NCI-H2227 (cell line): Measurements from ENCODE around the gene HSD17B3.

Source experiments
- DNase-seq: peaks from one replicate; lab custom pipeline; 2025; ENCODE audit not compliant: unreplicated experiment; lab: John Stamatoyannopoulos, UW

Gene HSD17B3

GRCh38 chr9:96236854-96237550 is 65.0 kb downstream of the HSD17B3 start:
- no peak for DNase-seq

GRCh38 chr9:96236337-96236736 is 65.6 kb downstream of the HSD17B3 start:
- DNase-seq, result peak; percentile 5

GRCh38 chr9:96232539-96233241 is 69.3 kb downstream of the HSD17B3 start:
- DNase-seq, result peak; percentile 2

DNA sequence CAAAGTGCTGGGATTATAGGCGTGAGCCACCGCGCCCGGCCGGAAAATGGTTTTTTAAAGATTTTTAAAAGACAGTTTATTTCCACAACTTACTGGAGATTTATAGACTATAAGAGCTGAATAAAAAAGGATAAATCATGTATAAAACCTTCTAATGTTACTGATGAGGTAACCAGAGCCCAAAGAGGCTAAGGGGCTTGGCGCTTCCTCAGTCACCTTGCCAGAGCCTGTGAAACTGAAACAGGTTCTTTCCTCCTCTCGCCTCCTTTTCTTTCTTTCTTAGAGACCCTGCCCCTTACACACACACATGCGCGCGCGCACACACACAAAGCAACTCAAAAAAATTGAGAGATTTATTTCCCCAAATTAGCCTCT is 69.8 kb downstream of the HSD17B3 start:
- DNase-seq, result no peak

DNA sequence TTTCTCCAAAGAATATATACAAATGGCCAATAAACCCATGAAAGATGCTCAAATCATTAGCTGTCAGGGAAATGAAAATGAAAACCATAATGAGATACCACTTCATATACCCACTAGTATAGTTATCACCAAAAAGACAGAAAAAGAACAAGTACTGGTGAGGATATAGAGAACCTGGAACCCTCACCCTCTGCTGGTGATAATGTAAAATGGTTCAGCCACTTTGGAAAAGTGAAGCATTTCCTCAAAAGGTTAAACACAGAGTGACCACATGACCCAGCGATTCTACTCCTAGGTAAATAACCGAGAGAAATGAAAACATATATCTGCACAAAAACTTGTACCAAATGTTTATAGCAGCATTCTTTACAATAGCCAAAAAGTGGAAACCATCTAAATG is 72.0 kb downstream of the HSD17B3 start:
- DNase-seq, result no peak

- no peak for DNase-seq
Observed at GRCh38 chr9:96222132-96222531, 79.8 kb downstream of the HSD17B3 start.

GRCh38 chr9:96219900-96220257 is 82.1 kb downstream of the HSD17B3 start:
- DNase-seq, result no peak

DNA sequence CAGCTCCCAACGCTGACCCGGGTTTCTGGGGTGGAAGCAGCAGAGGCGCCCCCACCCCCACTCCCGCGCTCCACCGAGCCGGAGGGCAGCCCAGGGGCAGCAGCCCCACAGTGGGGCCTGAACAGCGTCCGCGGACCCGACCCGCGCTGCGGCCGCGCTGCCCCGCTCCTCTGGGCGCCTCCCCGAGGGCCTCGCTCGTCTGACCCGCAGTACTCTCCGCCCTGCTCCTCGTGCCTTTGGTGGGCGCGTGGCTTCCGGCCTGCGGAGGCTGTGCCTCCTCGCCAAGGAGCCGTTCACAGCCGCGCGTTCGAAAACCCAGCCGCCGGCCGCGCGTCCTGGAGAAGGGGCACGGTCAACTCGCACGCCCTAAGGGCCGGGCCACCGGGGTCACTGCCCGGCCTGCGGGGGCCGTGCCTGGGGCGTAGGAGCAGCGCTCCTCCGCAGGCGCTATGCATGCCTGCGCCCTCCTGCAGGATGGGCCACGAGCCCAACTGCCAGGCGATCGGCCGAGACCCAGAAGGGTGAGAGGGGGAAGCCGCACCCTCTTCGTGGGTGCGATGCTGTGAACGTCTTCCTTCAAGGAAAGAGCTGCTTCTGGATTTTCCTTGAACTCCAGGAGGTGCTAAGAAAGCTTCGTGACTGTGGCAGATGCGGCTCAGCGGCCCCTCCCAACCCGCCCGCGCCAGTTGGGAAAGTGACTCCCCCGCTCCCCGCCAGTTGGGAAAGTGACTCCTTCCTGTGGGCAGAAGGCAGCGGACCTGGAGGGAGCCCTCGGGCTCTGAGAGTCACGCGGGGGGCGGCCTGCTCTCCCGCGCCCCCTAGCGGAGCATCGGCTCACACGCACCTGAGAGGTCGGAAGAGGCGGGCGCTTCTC is 82.7 kb downstream of the HSD17B3 start:
- DNase-seq, result no peak

DNA sequence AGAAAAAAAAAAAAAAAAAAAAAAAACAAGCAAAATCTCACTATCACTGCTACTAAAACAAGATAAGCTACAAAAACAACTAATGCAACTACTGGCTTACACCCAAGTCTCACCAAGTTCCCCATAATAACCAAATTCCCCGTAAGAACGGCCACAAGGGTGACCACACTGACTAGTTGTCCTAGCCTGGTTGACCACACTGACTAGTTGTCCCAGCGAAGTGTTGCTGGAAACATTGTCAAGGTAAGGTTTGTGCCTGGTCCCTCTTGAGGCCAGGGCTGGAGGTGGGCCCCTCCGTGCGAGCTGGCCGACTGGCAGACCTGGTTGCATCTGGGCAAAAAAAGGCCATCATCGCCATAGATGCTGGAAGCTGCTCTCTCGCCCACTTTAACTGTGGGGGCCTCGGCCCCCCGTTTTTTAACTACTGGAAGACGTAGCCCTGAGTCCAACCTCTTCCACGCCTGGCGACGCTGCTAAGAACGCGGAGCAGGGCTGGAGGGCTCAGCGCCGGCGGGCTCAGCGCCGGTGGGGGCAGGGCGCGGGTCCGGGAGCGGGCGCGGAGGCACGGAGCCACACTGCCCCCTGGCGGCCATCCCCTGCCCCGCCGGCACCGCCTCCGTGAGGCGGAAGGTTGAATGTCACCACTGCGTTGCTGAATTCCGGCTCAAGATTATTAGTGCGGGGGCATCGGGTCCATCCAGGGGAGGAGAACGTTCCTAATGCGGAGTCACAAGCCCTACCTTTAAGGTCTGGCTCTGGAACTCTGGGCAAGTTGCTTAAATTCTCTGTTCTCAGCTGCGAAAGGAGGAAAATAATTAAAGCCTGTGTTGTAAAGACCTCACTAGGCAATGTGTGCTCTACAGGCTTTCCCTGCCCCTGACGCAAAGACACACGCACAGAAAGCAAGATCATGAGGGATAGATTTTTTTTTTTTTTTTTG is 84.0 kb downstream of the HSD17B3 start:
- DNase-seq, result peak; percentile 86

DNA sequence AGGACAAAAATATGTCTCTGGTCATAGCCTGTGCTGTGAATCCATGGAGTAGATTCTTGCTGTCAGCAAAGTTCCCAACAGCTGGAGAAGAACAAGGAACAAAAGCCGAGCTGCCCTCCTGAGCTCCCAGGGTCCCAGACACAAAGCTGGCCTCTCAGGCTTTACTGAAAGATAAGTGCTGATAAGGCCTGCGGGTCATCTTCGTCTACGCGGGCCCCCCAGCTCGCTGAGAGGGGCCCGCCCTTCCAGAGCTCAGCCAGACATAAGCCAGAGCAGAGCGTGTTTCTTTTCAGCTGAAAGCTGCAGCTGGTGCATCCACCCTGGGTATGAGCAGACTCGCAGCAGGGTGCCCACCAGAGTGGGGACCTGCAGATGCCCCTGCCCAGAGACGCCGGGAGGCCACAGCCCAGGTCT is 84.7 kb downstream of the HSD17B3 start:
- peak; percentile 40 for DNase-seq

DNA sequence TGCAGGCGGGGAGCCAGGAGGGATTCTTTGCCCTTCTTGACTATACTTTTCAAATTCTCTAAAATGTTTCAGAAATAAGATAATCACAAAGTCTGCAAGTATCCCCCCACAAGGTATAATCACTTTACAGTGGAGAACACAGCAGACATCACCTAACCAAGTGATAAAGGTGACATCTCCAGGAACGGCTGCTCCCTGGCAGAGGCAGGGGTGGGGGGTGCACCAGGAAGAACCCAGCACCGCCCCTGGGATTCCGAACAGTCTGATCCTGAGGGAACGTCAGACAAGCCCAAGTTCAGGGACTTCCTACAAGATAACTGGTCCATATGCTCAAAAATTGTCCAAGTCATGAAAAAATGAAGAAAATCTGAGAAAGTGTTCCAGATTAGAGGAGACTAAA is 85.4 kb downstream of the HSD17B3 start:
- no peak for DNase-seq

DNA sequence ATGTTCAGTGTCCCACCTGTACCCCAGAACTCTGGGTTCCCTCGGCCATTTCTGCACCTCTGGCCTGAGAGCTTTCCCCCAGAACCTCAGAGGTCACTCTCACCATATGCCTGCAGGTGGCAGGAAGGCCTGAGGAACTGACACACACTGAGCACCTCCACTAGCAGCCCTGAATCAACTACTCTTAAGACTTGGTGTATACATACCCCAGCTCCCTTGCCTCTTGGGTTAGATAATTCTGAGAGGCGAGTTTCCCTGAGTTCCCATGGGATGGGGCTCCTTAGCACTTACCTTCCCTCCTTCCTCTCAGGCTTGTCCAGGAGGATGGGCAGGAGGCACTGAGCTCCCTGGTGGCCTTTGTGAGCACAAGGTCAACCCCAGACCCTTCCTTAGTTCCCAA is 86.1 kb downstream of the HSD17B3 start:
- no peak for DNase-seq

- no peak for DNase-seq
Observed at GRCh38 chr9:96214635-96215034, 87.3 kb downstream of the HSD17B3 start.

GRCh38 chr9:96209407-96210271 is 92.3 kb downstream of the HSD17B3 start:
- DNase-seq, result no peak

DNA sequence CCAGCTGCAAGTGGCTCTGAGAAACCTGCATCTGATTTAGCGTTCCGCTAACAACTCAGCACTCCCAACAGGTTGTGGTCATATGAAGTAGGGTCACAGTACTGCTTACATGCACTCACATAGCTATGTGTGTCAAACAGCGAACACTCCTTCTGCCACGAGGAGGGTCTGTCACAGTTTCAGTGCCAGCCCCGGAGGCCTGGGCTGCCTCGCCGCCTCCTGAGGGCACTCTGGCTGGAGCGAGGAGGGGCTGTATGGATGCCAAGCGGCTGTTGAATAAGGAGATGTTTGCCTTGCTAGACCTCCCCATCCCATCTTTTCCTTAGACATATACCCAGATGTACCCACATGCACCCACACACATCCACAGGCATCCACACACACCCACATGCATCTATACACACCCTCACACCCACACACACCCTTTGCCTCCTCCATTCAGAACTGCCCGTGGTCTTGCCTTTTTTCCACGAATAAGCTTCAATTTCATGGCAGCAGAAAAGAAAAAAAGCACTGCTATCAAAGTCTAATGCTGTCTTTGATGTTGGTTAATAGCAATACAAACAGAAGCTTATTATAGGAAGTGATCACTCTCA is 95.7 kb downstream of the HSD17B3 start:
- no peak for DNase-seq

DNA sequence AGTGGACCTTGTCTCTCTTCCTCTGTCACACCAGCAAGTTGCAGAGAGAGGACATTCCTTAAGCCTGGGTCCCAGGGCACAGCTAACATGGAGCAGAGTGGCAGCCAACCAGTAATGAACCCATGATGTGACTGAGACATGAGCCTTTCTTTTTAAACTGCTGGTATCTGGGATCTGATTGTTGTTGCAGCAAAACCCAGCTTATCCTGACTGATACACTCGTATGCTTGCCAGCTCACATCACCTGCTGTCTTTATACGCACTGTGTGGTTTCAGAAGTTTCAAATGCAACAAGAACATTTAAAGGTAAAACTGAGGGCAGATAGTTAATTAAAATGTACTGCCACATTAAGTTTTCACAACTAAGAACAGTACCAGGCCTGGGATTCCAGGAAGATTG is 97.1 kb downstream of the HSD17B3 start:
- no peak for DNase-seq

GRCh38 chr9:96203867-96204501 is 98.0 kb downstream of the HSD17B3 start:
- DNase-seq, result no peak

GRCh38 chr9:96202971-96203780 is 98.8 kb downstream of the HSD17B3 start:
- DNase-seq, result no peak
